Activated CD8-positive, alpha-beta memory T cell treated with anti-CD3 and anti-CD28 coated beads, Interleukin-2, amount 50 U/mL, for 48 hours (primary cell): ENCODE results near the gene PRDM16.

Experiments used
- DNase-seq: peaks from one replicate; pipeline ENCODE4 v3.0.0-alpha.2; 2020

PRDM16 gene

GRCh38 chr1:3461238-3461933 lies 392.4 kb downstream of the PRDM16 start:
- no peak for DNase-seq

GRCh38 chr1:3461934-3462275 lies 392.9 kb downstream of the PRDM16 start:
- DNase-seq = no peak

- no peak for DNase-seq
Measured at GRCh38 chr1:3462356-3463012, 393.5 kb downstream of the PRDM16 start.

GRCh38 chr1:3463013-3463385 lies 394.0 kb downstream of the PRDM16 start:
- DNase-seq = no peak

GRCh38 chr1:3463408-3463863 lies 394.4 kb downstream of the PRDM16 start:
- DNase-seq = no peak

- DNase-seq = no peak
Measured at GRCh38 chr1:3463891-3464648, 395.1 kb downstream of the PRDM16 start.

GRCh38 chr1:3464649-3465025 lies 395.6 kb downstream of the PRDM16 start:
- no peak for DNase-seq

GRCh38 chr1:3465091-3465934 lies 396.3 kb downstream of the PRDM16 start:
- DNase-seq = no peak

- DNase-seq = no peak
Measured at GRCh38 chr1:3465935-3466321, 396.9 kb downstream of the PRDM16 start.

- DNase-seq = no peak
Measured at GRCh38 chr1:3466366-3467075, 397.5 kb downstream of the PRDM16 start.

- no peak for DNase-seq
Measured at GRCh38 chr1:3467096-3468036, 398.4 kb downstream of the PRDM16 start.

- DNase-seq = no peak
Measured at GRCh38 chr1:3468236-3469103, 399.5 kb downstream of the PRDM16 start.

- DNase-seq = no peak
Measured at GRCh38 chr1:3469104-3469848, 400.3 kb downstream of the PRDM16 start.

GRCh38 chr1:3469849-3470649 lies 401.0 kb downstream of the PRDM16 start:
- DNase-seq = no peak

GRCh38 chr1:3470650-3471355 lies 401.8 kb downstream of the PRDM16 start:
- no peak for DNase-seq

GRCh38 chr1:3471356-3472087 lies 402.5 kb downstream of the PRDM16 start:
- no peak for DNase-seq
